ENCODE measurements around the gene CATSPERD.
A peak's percentile ranks its signal among the peaks of the same experiment; 100 is the strongest.

CATSPERD gene

GRCh38 chr19:5789886-5790558 is 69.6 kb downstream of the CATSPERD start:
- peak overlapping the region; percentile 90 for H3K27ac ChIP-seq
- no peak for TF ChIP-seq CTCF (conservative IDR thresholded peaks at IDR 0.05)

GRCh38 chr19:5790559-5791520 is 70.4 kb downstream of the CATSPERD start, which contains the start of gene DUS3L:
Gene DUS3L, minus strand, starts transcription at chr19:5791163. Its CDS starts 22 bp downstream, at chr19:5791141.
- TF ChIP-seq CTCF (conservative IDR thresholded peaks at IDR 0.05) = no peak

GRCh38 chr19:5792224-5792623 is 71.8 kb downstream of the CATSPERD start:
- no peak overlapping the region for H3K27ac ChIP-seq
- TF ChIP-seq CTCF (conservative IDR thresholded peaks at IDR 0.05) = no peak

More at GRCh38 chr19:5790559-5791520, 70.4 kb downstream of the CATSPERD start, which contains the start of gene DUS3L:
- H3K27ac ChIP-seq = peak within 1 kb of the TSS; percentile 90

GRCh38 chr19:5793188-5793587 is 72.8 kb downstream of the CATSPERD start:
- TF ChIP-seq CTCF (conservative IDR thresholded peaks at IDR 0.05) = no peak
- H3K27ac ChIP-seq = no peak overlapping the region

- TF ChIP-seq CTCF (conservative IDR thresholded peaks at IDR 0.05) = no peak
- H3K27ac ChIP-seq = no peak overlapping the region
Observed at GRCh38 chr19:5795382-5795919, 75.0 kb downstream of the CATSPERD start.

- TF ChIP-seq CTCF (conservative IDR thresholded peaks at IDR 0.05) = no peak
- H3K27ac ChIP-seq = no peak overlapping the region
Observed at GRCh38 chr19:5798244-5798643, 77.8 kb downstream of the CATSPERD start.

All from VCaP (cell line).